GM12874 (cell line): ENCODE data around the gene GAS1.

Experiments used
- TF ChIP-seq, protein P1 (sequence below): IDR thresholded peaks from 2 replicates; pipeline ENCODE4 v1.5.1; 2011; ENCODE audit warnings: low read depth, mild to moderate bottlenecking, control low read depth, low read length, moderate library complexity; ENCODE audit not compliant: insufficient read depth

The GAS1 gene

DNA sequence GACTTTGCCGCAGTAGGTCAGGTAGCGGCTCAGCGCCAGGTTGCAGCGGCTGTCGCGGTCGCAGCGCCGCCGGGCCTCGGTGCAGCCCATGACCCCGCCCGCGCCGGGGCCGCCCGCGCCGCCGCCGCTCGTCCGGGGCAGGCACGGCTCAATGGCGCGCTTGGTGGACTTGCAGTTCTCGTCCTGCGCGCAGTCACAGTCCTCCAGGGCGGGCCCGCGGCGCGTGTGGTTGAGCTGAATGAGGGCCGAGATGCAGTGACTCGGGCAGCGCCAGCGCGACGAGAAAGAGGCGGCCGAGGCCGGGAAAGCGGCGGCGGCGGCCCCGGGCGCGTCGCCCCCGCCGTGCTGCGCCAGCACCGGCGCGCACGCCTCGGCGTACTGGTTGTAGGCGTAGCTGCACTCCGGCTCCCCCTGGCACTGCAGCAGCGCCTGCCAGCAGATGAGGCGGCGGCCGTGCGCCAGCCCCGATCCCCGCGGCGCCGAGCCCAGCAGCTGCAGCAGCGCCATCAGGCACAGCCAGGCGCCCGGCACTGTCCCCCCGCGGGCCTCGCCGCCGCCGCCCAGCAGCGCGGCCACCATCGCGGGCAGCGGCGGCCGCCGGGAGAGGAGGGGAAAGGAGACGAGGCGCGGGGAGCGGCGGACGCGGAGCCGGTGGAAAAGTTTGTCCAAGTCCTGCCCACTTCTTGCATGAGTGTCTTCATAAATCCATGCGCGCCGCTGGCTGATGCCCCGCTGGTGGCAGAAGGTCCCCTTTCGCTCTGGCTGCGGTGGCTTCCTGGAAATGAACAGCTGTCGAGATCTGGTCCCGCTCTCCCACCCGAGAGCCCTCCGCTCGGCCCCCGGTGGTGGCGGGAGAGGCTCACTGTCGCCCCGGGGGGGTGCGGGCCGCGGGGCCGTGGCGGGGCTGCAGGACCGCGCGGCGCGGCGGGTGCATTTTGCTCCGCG, 833 bp downstream of the GAS1 start:
- TF ChIP-seq, protein P1, sequence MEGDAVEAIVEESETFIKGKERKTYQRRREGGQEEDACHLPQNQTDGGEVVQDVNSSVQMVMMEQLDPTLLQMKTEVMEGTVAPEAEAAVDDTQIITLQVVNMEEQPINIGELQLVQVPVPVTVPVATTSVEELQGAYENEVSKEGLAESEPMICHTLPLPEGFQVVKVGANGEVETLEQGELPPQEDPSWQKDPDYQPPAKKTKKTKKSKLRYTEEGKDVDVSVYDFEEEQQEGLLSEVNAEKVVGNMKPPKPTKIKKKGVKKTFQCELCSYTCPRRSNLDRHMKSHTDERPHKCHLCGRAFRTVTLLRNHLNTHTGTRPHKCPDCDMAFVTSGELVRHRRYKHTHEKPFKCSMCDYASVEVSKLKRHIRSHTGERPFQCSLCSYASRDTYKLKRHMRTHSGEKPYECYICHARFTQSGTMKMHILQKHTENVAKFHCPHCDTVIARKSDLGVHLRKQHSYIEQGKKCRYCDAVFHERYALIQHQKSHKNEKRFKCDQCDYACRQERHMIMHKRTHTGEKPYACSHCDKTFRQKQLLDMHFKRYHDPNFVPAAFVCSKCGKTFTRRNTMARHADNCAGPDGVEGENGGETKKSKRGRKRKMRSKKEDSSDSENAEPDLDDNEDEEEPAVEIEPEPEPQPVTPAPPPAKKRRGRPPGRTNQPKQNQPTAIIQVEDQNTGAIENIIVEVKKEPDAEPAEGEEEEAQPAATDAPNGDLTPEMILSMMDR, result no peak

DNA sequence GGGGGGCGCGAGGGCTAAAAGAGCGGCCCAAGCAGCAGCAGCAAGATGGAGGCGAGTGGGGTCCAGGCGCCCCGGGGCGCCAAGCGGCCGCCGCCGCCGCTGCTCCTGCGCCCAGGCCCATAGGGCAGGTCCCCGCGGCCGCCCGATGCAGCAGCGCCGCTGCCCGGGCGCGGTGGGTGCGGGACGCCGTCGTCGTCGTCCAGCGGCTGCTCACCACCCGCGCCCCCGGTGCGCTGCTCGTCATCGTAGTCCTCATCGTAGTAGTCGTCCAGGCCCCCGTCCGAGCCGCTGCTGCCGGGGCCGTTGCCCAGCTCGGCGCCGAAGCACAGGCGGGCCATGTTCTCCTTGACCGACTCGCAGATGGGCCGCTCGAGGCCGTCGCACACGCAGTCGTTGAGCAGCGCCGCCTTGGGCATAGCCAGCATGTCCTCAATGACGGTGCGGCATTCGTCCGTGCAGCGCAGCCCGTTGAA, 1.5 kb downstream of the GAS1 start:
- TF ChIP-seq, protein P1, result no peak

DNA sequence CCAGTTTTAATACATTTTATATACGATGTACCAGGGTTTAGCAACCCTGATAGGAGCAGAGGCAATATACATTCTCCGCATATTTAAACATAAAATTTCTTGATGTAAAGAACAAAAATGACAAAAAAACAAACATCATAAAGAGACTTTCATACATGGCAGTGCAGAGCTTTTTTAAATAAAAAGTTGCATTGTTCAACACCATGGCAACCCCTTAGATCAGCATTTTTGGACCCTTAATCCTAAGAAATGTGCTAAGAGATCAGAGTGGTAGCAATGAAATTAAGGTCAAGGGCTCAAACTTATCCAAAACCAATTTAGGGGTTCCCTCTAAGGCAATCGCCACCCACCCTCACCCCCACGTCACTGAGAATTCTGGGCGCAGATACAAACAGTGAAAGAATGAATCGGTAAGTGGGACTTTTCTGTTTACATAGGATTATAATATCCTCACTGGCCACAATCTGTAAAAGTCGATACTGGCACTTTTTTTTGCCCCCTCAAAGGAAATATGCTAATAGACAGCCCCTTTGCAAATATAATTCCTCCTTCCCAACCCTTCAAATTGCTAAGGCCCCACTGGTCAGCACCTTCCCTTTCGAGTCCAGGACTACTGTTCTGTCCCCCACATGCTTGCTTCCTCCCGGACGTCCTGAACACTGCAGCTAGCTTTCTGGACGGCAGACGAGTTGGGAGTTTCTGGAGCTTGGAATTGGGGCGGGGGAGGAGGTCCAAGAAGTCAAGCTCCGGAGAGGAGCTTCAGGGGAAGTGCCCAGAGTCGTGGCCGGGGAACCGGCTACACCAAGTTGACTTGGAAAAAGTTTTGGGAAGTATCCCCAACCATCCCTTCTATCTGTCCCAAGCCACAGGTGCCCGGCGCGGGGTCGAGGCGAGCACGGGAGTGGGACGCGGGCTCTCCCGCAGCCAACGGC, 2.2 kb downstream of the GAS1 start:
- TF ChIP-seq, protein P1, result no peak

DNA sequence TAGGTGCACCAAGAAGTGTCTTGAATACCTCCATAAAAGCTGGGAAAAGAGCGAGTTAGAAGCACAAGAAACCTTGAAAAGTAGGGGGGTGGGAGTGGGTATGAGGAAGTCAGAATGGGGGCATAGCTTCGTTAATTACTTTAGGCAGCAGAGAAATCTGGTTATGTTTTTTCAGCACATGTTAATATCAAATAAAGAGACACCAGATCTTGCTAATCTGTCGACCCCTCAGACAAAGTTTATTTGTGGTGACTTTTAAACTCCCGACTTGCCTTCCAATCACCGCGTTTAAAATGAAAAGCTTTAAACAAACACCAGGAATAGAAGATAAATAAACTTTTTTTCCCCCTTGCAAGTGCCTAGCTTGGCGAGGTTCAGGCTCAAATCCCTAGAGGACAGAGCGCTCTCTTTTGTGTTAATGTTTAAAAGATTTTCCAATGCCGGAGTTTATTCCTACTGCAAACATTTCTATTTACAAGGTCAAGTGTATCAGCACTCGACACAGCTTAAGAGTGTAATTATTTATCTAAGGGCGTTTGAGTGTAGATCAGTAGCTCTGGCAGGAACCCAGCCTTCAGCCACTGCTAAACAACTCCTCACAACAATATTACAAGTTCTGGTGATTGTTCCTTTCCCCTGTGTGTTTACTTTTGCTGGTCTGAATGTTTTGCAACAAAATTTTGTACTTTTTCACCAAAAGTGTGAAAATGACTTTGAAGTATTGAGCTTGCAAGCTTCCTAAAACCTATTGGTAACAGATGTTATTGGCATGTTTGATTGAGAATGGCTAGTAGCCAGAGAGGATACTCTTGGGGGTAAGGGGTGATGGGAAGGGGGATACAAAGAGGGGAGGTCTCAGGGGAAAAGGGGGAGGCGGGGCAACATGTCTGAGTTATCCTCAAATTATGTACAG, 3.8 kb downstream of the GAS1 start:
- TF ChIP-seq, protein P1, result no peak

DNA sequence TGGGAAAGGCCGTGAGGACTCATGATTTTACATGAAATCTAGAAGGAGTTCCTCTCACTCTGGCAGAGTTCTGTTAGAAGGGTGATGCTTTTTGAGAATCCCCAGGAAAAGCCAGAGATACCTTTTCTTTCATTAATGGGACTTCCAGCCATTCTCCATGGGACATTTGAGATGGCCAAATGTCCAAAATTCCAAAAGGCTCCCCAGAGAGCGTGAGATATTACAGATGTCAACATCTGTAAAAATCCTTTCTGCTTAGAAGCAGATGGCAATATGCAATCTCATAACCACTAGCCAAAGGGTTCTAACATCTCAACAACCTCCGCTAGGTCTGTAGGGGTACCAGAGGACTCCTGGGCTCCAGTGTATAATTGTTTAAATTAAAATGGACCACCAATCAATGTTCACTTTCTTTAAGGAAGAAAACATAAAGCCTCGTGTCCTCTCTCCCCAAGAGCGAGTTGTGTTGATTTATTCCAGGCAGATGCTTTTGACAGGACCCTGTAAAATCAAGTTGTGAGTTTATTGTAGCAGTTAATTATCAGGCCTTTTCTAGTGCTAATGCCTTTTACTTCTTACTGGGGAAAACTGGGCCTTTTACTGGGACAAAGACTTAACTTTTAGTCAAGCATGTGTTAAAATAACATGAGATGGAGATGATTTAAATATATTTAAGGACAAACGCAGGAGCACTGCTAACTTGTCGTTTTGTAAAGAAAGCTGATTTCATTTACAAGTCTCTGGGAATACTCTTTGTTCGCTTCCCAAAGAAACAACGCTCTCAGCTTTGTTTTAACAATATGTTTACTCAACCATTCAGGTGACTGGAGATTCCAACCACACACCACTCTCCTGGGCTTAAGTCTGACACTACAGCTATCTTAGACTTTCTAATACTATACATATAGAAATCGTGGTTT, 4.8 kb downstream of the GAS1 start:
- TF ChIP-seq, protein P1, result no peak

DNA sequence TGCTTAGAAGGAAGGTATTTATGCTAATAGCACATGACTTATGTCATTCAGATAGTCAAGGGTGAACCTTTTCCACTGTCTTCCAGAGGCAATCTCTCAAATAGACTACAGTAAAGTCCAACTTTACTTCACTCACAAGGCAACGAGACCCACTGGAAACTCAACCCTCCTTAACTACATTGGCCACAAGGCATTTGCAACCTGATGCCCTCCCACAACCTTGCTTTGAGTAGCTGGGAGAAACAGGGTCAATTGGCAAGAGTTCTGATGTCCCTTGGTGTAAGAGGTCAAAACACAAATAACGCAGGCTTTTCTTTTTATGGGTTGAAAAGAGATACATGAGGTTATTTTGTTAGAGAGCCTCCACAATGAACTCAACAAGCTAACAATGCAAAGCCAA, 6.1 kb downstream of the GAS1 start:
- TF ChIP-seq, protein P1, result no peak
